C4-2B (cell line): ENCODE results near the gene KCNT1.

Source experiments
- CTCF ChIP-seq: fragments of 450-650 bp; conservative IDR thresholded peaks from 2 replicates; pipeline ENCODE4 v1.5.1; 2017; ENCODE audit warnings: mild to moderate bottlenecking
- ZFX ChIP-seq: fragments of 450-650 bp; IDR thresholded peaks from 2 replicates; pipeline ENCODE4 v1.6.1; 2017

- TF ChIP-seq CTCF: no peak
- TF ChIP-seq ZFX: no peak
Observed at GRCh38 chr9:135780086-135780485, 78.1 kb downstream of the KCNT1 start.
